HG02973 (cell line): Measurements from ENCODE around the gene ZNF804A.

Source experiments
- ATAC-seq: cut with Tn5 transposase; IDR thresholded peaks from one replicate; pipeline ENCODE4 v1.9.1; 2021; ENCODE audit warnings: moderate library complexity; ENCODE audit not compliant: unreplicated experiment

The ZNF804A gene

DNA sequence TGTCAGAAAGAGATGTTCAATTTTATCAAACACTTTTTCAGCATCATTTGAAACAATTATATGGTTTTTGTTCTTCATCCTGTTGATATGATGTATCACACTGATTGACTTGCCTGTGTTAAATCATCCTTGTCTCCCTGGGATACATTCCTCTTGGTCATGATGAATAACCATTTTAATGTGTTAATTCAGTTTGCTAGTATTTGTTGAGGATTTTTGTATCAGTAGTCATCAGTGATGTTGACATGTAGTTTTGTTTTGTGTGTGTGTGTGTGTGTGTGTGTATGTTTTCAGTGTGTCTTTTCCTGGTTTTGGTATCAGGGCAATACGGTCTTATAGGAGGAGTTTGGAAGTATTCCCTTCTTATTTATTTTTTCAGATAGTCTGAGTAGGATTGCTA lies 325.4 kb downstream of the ZNF804A start:
- ATAC-seq = no peak

DNA sequence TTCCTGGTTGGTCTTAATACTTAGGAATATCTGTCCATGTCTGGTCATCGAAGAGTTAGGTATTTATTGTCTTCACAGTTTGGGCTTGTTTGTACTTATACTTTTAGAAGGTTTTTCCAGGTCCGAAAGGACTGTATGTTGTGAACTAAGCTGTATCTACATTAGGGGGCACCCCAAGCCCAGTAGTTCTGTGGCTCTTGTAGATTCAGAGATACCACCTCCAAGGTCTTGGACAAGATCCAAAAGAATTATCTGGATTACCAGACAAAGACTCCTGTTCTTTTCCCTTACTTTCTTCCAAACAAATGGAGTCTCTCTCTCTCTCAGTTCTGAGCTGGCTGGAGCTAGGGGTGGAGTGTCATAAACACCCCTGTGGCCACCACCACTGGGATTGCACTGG lies 328.7 kb downstream of the ZNF804A start:
- ATAC-seq = no peak

DNA sequence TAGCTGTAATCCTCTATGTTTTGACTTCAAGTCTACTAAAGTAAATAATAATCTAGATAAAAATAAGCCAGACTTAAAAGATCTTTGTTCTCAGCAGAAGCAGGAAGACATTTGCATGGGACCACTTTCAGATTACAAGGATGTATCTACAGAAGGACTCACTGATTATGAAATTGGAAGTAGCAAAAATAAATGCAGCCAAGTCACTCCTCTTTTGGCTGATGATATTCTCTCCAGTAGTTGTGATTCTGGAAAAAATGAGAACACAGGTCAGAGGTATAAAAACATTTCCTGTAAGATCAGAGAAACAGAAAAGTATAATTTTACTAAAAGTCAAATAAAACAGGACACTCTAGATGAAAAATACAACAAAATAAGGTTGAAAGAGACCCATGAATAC lies 338.4 kb downstream of the ZNF804A start:
- no peak for ATAC-seq

DNA sequence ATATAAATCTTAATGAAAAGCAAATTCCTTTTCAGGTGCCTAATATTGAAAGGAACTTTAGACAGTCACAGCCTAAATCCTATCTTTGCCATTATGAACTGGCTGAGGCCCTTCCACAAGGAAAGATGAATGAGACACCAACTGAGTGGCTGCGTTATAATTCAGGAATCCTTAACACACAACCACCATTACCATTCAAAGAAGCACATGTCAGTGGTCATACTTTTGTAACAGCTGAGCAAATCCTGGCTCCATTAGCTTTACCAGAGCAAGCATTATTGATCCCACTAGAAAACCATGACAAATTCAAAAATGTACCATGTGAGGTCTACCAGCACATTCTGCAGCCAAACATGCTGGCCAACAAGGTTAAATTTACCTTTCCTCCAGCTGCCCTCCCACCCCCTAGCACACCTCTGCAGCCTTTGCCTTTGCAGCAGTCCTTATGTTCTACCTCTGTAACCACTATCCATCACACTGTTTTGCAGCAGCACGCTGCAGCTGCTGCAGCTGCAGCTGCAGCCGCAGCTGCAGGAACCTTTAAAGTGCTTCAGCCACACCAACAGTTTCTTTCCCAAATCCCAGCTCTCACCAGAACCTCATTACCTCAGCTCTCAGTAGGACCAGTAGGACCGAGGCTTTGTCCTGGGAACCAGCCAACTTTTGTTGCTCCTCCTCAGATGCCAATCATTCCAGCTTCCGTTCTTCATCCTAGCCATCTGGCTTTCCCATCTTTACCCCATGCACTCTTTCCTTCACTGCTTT lies 340.1 kb downstream of the ZNF804A start:
- ATAC-seq = no peak

DNA sequence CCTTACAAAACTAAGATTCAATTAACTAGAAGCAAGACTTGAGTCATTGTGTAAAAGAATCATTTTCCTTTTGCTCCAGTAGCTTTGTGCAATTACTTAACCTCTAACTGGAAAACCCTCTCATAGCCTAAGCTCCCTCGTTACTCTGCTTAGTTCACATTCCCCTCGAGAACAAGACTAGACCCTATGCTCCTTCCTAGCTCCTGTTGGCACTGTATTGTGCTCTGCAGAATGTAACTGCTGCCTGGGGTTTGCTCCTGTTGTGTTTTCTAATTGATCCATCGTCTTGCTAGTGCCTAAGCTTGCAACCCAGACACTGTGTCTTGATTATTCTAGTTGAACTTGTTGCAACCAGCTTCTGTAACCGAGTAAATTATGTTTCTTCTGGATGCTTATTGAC lies 347.0 kb downstream of the ZNF804A start:
- ATAC-seq = no peak

DNA sequence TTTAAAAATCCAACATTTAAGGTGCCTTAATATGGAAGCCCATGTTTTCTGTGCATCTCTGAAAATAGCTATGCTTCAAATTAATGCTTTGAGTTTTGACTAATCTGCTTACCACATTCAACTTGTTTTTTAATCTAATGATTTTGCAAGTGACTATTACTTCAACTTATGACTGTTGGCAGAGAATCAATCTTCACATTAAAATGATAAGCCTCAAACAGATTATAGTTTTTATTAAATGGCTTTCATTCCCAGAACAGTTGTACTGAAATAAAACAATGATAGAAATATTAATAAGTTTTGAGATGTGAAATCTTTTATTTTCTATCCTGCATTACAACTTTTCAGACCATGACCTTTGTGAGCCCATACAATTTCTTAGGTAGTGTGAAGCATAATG lies 347.5 kb downstream of the ZNF804A start:
- ATAC-seq = no peak

DNA sequence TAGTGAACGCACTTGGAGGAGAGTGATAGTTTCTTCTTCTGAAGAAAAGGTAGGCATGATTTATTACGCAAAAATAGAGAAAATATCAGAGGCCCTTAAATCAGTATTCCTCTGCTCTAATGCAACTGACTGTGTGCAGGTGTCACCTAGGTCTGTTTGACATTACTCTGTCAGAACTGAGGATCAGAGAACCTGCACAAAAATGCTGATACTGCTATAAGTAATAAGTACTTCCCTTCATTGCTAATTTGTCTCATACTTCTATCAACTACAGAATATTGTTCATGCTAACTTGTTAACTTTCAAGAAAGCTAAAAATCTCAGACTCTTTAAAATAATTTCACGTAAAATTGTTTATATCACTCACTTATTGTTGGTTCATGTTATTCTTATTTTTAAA lies 358.5 kb downstream of the ZNF804A start:
- ATAC-seq = no peak

DNA sequence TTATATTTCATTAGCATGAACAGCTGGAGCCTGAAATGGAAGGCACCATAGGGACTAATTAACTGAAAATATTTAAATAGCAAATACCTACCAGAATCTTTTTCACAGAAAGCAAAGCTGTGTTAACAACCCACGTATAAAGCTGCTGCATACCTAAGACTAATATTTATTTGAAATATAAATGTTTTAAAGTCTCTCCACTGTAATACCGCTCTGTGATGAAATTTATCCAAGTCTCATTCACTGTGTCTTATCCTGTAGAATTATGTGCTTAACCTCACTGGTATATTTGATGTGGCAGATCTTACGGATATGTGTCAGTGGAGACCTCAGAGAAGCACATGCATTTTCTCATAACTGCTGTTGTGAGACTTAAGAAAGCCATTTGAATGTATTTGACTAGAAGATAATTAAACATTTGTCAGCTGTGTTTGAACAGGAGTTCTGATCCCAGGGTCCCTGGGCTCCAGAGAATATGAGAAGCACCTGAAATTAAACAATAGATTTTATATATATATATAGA lies 373.3 kb downstream of the ZNF804A start:
- ATAC-seq = no peak
